Measurements from ENCODE around the gene BIRC6.
A peak's percentile ranks its signal among the peaks of the same experiment; 100 is the strongest.
"Not testable (repeated sequence)": the region's sequence is repeated elsewhere in the genome, so short reads cannot be mapped to it uniquely, and the experiment has no call there.

Gene BIRC6

GRCh38 chr2:32356681-32357317 is at the start of gene BIRC6:
BIRC6 (plus strand) TSS chr2:32357023; CDS start chr2:32357162, 139 bp downstream.
- DNase-seq (ENCODE audit: low spot score) = peak; percentile 92

GRCh38 chr2:32310577-32310976 is 46.2 kb upstream of the BIRC6 start:
- DNase-seq (ENCODE audit: low spot score) = no peak

GRCh38 chr2:32314886-32315285 is 41.9 kb upstream of the BIRC6 start:
- DNase-seq (ENCODE audit: low spot score) = no peak

- DNase-seq (ENCODE audit: low spot score) = not testable (repeated sequence)
Measured at GRCh38 chr2:32328679-32329078, 28.1 kb upstream of the BIRC6 start.

- DNase-seq (ENCODE audit: low spot score) = peak; percentile 48
Measured at GRCh38 chr2:32329180-32329980, 27.4 kb upstream of the BIRC6 start.

- no peak for DNase-seq (ENCODE audit: low spot score)
Measured at GRCh38 chr2:32330136-32330535, 26.7 kb upstream of the BIRC6 start.

GRCh38 chr2:32342801-32343200 is 14.0 kb upstream of the BIRC6 start:
- no peak for DNase-seq (ENCODE audit: low spot score)

- not testable (repeated sequence) for DNase-seq (ENCODE audit: low spot score)
Measured at GRCh38 chr2:32350797-32351196, 6.0 kb upstream of the BIRC6 start.

- DNase-seq (ENCODE audit: low spot score) = no peak
Measured at GRCh38 chr2:32355976-32356680, 695 bp upstream of the BIRC6 start.

GRCh38 chr2:32357318-32358110 is 691 bp downstream of the BIRC6 start:
- peak; percentile 37 for DNase-seq (ENCODE audit: low spot score)

- no peak for DNase-seq (ENCODE audit: low spot score)
Measured at GRCh38 chr2:32358111-32358482, 1.3 kb downstream of the BIRC6 start.

GRCh38 chr2:32360416-32360815 is 3.6 kb downstream of the BIRC6 start:
- DNase-seq (ENCODE audit: low spot score) = no peak

GRCh38 chr2:32362997-32363396 is 6.2 kb downstream of the BIRC6 start:
- DNase-seq (ENCODE audit: low spot score) = not testable (repeated sequence)

GRCh38 chr2:32363597-32363996 is 6.8 kb downstream of the BIRC6 start:
- DNase-seq (ENCODE audit: low spot score) = no peak

- DNase-seq (ENCODE audit: low spot score) = not testable (repeated sequence)
Measured at GRCh38 chr2:32364290-32364689, 7.5 kb downstream of the BIRC6 start.

- DNase-seq (ENCODE audit: low spot score) = not testable (repeated sequence)
Measured at GRCh38 chr2:32365679-32366078, 8.9 kb downstream of the BIRC6 start.

- DNase-seq (ENCODE audit: low spot score) = no peak
Measured at GRCh38 chr2:32366595-32366994, 9.8 kb downstream of the BIRC6 start.

- DNase-seq (ENCODE audit: low spot score) = no peak
Measured at GRCh38 chr2:32369222-32369621, 12.4 kb downstream of the BIRC6 start.

GRCh38 chr2:32370942-32371341 is 14.1 kb downstream of the BIRC6 start:
- not testable (repeated sequence) for DNase-seq (ENCODE audit: low spot score)

- no peak for DNase-seq (ENCODE audit: low spot score)
Measured at GRCh38 chr2:32372519-32373182, 15.8 kb downstream of the BIRC6 start.

GRCh38 chr2:32375228-32375892 is 18.5 kb downstream of the BIRC6 start:
- no peak for DNase-seq (ENCODE audit: low spot score)
